HG03432 (cell line): ENCODE data around the gene PRR35.
"Not testable (repeated sequence)": the region's sequence is repeated elsewhere in the genome, so short reads cannot be mapped to it uniquely, and the experiment has no call there.

Source experiments
- ATAC-seq: cut with Tn5 transposase; IDR thresholded peaks from one replicate; pipeline ENCODE4 v1.9.1; 2021; ENCODE audit warnings: mild to moderate bottlenecking, moderate library complexity; ENCODE audit not compliant: unreplicated experiment

The PRR35 gene

DNA sequence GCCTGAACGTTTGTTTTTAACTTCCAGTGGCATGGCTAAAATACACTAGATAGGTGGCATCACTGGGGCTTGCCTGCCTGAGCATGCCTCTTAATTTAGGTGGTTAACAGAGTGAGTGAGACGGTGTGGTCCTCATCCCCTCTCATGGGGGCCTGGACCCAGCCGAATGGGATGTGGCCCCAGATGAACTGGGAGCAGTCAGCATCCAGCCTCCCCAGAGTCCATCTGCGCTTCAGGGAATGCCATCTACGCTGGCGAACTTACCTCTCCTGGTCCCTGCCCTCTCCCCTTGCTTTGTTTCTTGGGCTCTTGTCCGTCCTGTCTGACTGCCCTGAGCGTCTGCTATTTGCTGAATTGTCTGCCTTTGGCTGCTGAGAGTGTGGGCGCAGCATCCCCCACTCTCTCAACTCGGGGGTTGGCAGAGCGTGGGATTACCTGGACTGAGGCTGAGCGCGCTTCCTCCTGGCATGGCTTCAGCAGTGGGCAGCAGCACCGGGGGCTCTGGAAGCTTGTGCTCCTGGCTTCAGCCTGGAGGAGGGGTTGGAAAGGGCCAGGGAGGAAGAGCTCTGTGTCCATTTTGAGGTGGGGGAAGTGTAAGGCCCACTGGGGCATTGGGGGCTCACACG lies 31.8 kb downstream of the PRR35 start:
- no peak for ATAC-seq

DNA sequence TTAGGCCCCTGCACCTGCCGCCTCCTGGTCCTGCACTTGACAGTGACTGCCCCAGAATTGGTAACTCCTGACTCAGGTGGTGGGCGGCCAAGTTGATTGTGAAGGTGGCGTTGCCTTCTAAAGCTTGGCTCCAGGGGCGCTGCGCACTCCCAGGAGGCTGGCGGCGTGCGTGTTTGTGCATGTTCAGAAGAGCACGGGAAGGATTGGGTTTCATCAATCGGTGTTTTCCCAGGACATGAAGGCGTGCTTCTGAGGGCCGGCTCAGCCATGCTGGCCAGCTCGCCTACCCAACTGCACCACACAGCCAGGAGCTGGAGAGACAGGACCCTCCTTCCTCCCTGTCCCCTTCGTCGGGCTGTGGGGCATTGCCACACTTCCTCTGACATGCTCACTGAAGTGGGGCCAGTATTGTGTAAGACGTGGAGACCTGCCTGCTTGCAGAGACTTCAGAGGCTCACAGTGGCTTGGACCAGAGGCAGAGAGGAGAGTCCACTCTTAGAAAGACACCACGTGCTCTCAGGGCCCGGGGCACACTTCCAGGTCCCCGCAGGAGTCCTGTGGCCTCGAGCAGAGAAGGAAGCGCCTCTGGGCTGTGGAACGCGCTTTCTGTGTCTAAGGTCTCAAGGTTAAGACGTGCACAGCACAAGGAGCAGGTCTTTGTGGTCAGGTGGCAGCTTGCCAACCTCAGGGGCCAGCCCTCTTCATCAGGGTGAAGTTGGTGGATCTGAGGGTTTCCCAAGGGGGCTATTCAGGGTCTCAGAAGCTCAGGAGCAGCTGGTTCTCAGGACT lies 32.5 kb downstream of the PRR35 start:
- no peak for ATAC-seq

DNA sequence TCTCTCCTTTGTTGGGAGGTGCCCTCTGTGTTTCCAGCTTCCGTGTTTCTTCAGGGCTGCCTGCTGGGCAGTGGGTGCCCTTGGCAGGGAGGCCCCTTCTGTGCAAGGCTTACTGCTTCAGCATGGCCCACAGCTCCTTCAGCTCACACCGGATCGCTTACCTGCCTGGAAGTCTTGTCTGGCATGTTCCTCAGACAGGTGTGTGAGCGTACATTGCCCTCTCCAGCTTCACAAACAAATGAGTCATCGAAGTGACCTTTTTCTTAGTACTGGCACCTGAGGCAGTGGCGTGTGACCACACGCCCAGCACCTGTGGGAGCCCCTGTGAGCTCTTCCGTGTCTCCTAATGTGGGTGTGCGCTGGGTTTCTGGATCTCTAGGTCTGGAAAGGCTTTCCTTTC lies 33.2 kb downstream of the PRR35 start:
- no peak for ATAC-seq

DNA sequence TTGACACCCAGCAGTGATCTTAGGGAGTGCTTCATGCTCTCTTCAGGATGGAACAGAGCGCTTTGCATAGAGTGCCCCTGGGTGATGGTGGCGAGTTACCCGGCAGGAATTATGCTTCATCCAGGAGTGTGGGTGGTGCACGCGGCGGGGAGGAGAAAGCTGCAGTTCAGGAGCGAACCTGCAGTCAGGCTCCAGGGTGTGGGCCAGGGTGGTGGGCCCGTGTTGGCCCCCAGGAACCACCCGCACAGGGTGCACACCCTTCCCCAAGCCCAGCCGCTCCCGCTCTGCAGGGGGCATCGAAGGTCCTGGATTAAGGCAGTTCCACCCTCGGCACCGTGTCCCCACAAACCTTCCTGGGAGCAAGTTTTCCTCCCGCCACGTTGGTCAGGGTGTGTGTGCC lies 33.6 kb downstream of the PRR35 start:
- no peak for ATAC-seq

DNA sequence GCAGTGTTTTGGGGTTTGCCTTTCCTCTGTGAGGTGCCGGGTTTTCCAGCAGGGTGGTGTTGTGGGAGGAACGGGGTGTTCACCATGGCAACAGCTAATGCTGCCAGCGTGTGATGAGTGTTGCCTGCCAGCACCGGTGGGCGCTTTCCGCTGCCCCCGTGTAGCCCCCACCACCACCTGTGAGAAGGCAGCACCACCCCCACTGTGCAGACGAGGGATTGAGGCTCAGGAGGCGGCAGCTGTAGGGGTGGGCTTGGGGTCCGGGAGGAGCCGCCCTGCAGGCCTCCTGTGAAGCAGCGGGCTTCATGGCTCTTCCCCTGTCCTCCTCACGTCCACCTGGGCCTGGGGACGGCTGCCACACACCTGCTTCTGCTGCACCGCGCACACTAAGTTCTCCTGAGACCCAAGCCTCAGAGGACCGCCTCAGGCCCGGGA lies 34.9 kb downstream of the PRR35 start:
- no peak for ATAC-seq

DNA sequence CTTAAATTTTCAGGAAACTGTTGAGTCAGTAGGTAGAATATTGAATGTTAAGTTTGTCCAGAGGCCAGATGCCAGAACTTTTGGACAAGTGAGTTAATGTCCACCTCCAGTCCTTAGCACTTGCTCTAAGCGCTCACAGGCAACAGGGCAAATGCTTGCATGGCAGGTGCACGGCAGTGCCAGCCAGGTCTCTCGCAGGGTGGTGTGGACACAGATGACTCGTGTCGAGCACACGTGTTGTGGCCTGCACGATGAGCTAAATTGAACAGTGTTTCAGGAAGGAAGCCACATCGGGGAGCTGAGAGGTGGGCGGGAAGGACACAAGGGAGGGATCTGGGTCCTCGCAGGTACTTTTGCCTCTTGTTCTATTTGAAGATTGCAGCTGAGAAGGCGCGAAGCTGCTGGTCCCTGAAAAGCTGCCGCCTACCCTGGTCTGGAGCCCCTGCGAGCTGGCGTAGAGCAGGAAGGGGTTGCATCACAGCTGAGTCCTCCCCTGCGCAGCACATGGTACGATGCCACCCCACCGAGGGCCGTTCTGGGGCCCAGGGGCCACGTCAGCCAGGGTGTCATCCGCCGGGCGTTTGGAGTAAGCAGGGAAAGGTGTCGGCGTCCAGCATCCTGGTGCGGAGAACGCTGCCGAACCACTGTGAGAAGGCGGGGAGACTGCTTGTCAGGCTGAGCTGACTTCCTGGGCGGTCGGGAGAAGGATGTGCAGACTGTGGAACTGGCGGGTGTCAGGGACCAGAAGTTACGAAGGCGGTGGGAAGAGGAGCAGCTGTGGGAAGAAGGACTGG lies 35.9 kb downstream of the PRR35 start:
- ATAC-seq = no peak

DNA sequence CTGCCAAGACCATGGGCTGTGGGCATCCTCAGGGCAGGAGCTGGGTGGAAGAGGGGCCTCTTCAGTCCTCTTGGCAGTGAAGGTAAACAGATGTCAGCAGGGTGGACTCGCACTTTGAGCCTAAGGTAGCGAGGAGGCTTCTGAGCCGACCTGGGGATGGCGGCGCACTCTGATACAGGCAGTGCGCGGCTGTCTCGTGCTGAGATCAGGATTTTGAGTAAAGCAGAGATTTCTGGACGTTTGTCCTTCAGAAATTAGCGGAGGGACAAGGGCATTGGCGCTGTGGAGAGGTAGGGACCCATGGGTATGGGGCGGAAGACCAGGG lies 36.5 kb downstream of the PRR35 start:
- no peak for ATAC-seq

DNA sequence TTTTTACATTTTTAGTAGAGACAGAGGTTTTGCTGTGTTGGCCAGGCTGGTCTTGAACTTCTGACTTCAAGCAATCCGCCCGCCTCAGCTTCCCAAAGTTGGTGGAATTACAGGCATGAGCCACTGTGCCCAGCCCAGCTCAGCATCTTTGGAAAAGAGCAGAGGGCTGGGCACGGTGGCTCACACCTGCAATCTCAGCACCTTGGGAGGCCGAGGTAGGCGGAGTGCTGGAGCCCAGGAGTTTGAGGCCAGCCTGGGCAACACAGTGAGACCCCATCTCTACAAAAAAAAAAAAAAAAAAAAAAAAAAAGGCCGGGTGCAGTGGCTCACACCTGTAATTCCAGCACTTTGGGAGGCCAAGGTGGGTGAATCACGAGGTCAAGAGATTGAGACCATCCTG lies 37.5 kb downstream of the PRR35 start:
- ATAC-seq = not testable (repeated sequence)

DNA sequence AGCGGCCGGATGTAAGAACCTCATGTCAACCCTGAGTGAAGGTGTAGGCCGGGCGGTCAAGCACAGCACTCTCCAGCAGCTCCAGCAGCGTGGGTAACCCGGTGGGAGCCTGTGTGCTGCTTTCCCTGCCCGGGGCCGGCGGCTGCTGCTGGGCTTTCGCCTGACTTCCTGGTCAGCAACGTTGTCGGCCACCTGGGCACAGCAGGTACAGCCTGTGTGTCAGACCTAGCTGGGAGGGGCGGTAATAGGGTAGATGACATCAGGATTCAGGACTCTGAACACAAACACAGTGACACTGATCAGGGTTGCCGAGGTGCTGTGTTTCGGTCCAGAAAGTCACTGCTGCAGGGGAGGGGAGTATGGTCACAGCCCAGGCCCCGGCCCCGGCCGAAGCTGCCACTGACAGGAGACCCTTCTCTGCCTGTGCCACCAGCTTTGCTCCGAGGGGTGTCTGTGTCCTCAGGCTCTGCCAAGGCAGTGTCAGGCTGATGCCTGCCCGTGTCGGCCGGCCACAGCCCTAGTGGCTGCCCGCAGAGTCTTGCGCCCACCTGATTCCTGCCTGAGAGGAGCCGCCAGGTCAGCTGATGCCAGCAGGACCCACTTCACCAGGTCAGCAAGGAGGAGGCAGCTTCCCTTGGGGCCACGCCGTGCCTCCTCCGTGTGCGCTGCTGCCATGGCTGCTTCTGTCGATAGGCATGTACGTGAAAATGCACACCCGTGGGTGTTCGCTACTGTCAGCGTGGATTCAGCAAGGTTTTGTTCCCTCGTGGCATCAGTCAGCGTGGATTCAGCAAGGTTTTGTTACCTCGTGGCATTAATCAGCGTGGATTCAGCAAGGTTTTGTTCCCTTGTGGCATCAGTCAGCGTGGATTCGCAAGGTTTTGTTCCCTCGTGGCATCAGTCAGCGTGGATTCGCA lies 38.9 kb downstream of the PRR35 start:
- no peak for ATAC-seq

DNA sequence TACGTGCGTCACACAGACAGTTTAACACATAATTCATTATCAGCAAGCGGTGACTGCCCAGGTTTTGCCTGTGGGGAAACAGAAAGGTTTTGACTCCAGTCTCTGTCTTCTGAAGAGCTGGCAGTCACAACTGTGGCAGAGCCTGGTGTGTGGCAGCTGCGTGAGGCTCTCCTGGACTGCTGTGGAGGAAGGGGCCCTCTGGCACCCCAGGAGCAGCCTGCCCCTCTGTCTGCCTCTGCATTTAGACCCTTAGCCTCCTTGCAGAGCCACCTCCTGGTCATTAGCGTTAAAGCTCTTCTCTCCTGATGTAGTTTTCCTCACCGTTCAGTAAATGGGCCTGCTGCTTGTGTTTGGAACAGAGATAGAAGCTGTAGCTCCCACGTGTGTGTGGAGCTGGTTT lies 40.6 kb downstream of the PRR35 start:
- ATAC-seq = no peak

DNA sequence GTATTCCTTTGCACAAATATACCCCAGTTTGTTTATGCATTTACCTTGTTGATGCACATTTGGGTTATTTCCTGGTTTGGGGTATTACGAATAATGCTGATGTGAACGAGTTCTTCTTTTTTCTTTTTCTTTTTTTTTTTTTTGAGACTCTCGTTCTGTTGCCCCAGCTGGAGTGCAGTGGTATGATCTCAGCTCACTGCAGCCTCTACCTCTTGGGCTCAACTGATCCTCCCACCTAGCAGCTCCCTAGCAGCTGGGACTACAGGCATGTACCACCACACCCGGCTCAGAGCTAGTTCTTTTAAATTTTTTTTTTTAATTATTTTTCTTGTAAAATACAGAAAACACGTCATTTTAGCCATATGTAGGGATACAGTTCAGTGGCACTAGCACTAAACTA lies 43.7 kb downstream of the PRR35 start:
- ATAC-seq = no peak

DNA sequence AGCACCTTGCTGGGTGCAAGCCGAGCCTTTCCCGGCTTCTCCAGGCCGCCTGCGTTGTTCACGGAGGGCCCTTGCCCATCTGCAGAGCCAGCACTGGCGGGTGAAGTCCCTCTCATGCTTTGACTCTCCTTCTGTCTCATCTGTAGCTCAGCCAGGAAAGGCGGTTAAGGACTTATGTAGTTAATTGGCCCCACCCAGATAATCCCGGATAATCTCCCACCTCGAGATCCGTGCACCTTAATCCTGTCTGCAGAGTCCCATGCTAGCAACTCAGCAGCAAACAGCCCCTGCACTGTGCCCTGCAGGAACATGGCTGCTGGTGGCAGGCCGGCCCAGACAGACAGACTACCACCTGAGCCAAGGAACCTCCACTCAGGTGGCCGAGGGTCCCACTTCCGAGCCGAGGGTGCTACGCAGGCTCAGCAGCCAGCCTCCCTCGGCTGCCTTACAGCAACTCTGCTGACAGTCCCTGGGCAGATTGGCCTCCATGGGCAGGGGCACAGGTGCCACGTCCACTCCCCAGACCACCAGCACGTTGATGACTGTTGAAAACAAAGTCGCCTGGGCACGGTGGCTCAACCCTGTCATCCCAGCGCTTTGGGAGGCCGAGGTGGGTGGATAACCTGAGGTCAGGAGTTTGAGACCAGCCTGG lies 46.6 kb downstream of the PRR35 start:
- ATAC-seq = no peak

DNA sequence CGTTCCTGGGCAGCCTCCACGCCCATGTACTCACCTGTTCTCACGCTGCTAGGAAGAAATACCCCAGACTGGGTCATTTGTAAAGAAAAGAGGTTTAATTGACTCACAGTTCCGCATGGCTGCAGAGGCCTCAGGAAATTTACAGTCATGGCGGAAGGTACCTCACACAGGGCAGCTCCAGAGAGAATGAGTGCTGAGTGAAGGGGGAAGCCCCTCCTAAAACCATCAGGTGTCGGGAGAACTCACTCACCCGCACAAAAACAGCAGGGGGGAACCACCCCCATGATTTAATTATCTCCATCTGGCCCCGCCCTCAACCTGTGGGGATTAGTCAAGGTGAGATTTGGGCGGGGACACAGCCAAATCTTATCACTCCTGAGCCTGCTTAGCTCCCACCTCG lies 47.8 kb downstream of the PRR35 start:
- ATAC-seq = no peak

DNA sequence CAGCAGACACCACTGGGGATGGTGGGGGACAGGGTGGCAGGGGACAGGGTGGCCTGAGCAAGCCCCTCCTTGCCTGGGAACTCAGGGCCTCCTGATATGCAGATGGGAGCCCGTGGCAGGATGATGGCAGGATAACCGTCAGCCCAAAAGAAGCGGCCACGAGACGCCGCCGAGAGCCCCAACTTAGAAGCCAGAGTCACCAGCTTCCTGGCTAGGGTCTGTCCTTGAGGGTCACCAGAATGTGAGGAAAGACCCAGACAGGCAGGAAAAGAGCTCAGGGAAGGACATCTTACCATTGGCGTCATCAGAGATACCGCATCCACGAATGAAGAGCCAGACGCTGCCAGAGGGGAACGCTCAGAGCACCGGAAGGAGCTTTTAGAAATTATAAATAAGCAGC lies 49.1 kb downstream of the PRR35 start:
- ATAC-seq = no peak

DNA sequence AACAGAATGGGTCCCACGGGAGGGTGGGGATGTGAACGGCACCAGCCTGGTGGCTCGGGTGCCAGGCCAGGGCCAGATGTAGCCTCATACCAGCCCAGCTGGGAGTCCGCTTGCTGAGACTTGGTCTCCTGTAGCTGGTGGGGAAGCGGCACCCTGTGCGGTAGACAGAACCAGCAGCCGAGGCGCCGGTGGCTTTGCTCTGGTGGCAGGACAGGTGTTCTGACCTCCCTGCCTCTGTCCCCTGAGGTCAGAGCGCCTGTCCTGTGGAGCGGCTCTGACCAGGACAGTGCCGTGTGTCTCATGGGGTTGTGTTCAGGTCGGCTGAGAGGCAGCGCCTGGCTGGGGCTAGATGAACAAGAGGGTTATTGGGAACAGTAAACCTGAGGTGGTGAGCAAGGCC lies 49.8 kb downstream of the PRR35 start:
- no peak for ATAC-seq

DNA sequence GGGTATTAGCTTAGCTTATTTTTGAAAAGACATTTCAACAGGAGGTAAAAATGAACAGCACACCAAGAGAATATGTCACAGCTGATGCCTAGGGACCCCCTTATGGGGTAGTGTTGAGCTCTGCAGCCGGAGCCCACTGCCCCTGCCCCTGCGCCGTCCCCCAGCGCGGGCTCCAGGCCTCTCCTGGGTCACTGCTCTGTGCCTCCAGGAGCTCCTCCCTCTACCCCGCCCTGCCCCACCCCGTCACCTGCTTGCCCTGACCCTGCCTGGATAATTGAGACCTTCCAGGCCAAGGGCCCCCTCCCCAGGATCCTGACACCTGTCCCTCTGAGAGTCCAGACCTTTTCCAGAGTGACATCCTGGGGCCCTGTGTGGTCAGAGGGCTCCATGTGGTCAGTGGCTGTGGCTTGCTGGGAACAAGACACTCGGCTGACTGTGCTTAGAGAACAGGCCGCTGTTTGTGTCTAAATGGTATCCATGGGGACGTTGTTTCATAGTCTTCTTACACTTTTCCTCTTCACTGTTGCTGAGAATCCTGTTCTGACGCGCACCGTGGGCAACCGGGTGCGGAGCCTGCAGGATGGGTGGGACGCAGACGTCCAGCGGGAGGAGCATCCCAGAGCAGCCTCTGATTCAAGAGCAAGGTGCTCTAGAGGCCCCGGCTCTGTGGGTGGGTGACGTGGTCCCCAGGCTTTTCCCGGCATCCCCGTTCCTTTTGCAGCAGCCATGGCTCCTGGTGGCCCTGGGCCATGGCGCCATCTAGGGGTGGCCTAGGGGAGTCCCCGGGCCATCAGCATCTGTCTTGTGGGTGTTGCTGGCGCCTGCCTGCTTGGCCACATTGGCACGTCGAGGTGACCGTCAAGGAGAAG lies 50.6 kb downstream of the PRR35 start:
- no peak for ATAC-seq

DNA sequence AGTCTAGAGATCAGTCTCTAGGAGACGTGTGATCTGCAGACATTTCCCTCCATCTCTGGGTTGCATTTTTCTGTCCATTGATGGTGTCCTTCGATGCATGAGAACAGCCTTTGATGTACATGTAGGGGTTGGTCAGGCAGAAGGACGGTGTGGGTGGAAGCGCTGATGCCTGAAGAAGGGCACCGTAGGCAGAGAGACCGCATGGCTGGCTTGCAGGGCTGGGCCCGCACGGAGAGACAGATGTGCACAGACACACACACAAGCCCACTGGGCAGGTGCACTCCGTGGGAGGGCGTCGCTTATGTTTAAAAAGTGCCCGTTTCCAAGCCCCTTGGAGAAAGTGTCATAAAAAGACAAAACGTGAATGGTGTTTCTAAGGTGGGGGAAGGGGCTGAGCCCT lies 54.9 kb downstream of the PRR35 start:
- ATAC-seq = no peak
